HG03432 (cell line): Measurements from ENCODE around the gene CHRDL2.
"Not testable (repeated sequence)": the region's sequence is repeated elsewhere in the genome, so short reads cannot be mapped to it uniquely, and the experiment has no call there.

Experiments used
- ATAC-seq: cut with Tn5 transposase; IDR thresholded peaks from one replicate; pipeline ENCODE4 v1.9.1; 2021; ENCODE audit warnings: mild to moderate bottlenecking, moderate library complexity; ENCODE audit not compliant: unreplicated experiment

Gene CHRDL2

GRCh38 chr11:74673693-74674360 is 57.4 kb downstream of the CHRDL2 start:
- no peak for ATAC-seq

DNA sequence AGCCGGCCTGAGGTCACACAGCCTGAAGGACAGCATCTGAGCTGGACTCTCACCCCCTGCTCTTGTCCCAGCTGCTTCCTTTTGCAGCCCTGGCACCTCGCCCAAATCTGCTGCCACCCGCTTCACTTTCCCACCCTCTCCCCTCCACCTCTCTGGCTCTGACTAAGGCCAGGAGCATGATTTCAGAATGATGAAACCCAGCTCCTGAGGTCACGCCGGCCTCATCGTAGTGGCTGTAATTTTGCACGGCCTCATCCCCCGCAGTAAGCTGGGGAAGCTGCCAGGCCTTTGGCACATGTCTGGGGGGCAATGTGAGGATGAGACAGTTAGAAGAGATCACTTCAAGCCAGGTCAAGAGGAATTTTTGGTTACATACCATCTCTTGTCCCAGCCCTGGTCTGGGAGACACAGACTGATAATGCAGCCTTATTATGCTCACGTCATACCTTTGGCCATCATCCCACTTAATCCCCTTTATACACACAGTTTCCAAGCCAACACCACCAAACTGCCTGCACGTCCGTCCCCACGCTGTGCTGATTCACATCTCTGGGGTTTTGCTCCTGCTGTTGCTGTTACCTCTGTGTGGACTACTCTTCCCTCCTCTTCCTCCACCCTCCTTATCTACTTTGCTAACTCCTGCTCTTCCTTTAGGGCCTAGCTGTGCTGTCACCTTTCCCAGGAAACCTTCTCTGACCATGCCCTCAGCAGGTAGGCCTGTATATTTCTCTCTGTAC is 58.1 kb downstream of the CHRDL2 start:
- ATAC-seq, result no peak

DNA sequence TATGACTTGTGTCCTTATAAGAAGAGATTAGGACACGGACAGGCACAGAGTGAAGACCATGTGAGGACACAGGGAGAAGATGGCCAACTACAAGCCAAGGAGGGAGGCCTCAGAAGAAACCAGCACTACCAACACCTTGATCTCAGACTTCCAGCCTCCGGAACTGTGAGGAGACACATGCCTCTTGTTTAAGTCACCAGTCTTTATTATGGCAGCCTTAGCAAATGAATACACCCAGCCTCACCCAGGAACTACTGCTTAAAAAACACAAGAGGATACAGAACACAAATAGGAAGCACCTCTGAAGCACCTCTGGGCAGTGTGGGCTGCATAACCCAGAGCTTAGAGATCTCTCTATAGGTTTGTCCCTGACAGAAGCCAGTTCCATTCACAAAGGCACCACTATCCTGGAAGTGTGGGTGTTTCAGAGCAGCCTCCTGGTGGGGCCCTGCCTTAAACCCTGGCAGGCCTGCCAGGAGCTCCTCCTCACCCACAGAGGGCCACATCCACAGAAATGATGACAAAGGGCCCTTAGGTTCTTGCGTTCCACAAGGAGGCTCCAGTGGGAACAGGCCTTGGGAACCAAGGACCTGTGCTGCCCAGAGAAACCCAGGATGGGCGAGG is 58.8 kb downstream of the CHRDL2 start:
- ATAC-seq, result no peak

- no peak for ATAC-seq
Observed at GRCh38 chr11:74671520-74672196, 59.6 kb downstream of the CHRDL2 start.

GRCh38 chr11:74670171-74670570 is 61.1 kb downstream of the CHRDL2 start:
- ATAC-seq, result no peak

DNA sequence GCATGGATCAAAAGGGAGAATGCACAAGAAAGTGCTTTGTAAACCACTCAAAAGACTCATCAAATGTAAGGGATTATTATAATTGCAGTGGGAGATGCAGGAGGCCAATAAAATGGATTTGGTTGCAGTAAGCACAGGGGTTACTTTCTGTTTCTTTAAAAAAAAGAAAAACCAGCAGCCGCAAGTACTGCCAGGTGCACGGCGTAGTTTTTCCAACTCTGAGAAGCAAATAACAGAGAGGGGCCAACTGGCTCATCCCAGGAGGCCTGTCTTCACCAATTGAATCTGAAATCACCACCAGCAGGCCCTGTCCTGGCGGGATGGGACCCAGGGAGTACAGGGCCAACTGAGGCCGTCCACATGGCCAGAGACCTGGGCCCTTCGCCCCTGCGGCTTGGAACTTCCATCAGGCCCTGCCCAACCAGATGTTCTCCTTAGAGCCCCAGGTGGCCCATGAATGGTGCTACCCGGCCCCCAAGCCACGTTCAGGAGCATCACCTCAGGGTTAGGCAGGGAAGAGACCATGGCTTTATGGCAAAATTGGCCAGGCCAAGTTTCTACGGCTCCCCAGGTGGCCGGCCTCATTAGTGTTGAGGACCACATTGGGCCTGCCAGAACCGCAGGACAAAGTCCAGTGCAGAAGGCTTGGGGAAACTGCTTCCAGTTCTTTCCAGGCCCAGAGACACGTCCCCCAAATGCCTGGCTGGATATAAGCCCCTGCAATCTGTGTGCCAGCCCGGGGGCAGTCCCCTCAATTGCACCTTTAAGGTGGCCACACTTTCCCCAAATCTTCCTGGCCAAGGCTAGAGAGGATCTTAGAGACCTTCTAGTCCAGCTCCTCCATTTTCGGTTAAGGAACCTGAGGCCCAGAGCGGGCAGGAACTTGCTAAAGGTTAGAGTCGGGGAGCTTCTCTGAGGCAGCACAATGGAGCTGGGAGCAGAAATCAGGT is 61.7 kb downstream of the CHRDL2 start:
- ATAC-seq, result no peak

- no peak for ATAC-seq
Observed at GRCh38 chr11:74663315-74663714, 67.9 kb downstream of the CHRDL2 start.

GRCh38 chr11:74662487-74663103 is 68.6 kb downstream of the CHRDL2 start:
- no peak for ATAC-seq

GRCh38 chr11:74659124-74659523 is 72.1 kb downstream of the CHRDL2 start:
- ATAC-seq, result not testable (repeated sequence)

DNA sequence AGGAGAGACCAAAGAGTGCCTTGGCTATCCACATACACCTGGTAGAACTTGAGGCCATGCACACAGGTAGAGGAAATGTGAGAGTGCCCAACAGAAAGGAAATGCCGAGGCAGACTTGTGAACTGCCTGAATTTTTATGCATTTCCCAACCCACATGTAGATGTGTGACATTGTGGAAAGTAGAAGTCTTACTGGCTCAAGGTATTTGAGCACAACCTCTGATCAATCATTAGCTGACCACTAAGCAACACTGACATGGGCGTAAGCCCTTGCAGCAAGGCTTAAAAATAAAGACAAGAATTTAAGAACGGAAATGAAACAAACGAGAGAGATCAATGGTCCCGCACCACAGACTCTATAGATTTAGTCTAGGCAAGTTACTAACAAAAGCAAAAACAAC is 76.2 kb downstream of the CHRDL2 start:
- no peak for ATAC-seq

GRCh38 chr11:74650498-74650897 is 80.7 kb downstream of the CHRDL2 start:
- ATAC-seq, result no peak

DNA sequence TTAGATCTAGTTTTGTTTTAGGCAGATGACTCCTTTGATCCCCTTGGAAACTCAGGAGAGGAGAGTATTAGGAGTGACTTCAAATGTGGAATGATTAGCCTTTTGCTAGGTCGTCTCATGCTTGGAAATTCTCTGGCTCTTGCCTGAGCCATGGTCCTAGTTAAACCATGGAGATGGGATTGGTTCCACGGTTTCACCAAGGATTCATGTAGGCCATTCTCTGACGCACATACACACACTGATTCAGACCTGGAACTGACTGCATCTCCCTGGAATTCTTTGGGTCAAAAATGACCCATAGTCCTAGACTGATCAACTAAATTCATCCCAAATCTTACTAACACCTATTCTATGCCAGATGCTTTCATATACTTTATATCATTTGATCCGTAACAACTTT is 82.3 kb downstream of the CHRDL2 start:
- ATAC-seq, result no peak

GRCh38 chr11:74647831-74648230 is 83.4 kb downstream of the CHRDL2 start:
- no peak for ATAC-seq

- ATAC-seq, result no peak
Observed at GRCh38 chr11:74647404-74647803, 83.8 kb downstream of the CHRDL2 start.

GRCh38 chr11:74646954-74647353 is 84.3 kb downstream of the CHRDL2 start:
- no peak for ATAC-seq
